ENCODE data around the gene NEDD8. TPM values are rescaled to one million over a fixed set of nuclear protein-coding genes. Genes with fewer than 3 reads are reported as not detected.

NEDD8 gene
- total RNA-seq, 1 donor from 2014 or later = 191 TPM

DNA sequence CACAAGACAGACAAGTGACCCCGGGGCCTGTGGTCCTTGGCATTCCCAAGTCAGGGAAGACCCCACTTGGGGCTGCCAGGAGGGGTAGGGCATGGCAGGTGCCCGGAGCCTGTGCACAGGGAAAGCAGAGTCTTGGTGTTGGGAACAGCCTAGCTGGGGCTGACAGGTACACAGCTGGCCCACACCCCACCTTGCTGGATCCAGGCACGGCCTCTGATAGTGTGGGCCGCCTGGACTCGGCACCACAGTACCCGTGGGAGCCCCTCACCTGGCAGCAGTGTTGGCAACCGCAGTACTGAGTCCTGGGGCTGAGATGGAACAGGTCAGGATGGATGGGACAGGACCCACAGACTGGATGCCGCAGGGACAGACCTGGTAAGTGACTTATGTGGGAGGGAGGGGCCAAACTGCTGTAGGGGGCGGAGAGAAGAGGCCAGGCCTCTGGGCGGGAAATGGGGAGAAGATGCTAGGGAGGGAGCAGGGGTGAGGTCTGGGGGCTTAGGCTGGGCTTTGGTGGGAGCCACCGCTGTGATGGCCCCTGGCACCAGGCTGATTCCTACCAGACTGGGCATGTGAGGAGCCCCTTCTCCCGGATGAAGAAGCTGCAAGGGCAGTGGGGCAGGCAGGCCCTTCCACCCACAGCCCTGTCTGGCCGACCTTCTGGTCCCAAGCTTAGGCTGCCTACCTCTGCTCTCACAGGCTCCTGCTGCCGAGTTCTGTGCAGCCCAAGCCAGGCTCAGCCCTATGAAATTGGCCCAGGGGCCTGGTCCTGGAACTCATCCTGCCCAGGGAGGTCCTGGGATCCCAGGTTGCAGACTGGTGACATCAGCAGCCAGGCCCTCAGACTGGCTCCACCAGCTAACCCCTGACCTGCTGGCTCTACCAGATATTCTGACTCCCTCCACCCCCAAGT, 30.9 kb upstream of the NEDD8 start, which contains the start of gene TGM1:
Gene TGM1 (minus strand): TSS at position 357 of the 913 bp plus-strand sequence. CDS start 825 bp downstream, outside the sequence.
- DNase-seq (ENCODE audit: low read depth, low spot score) = no peak
- no peaks in the 10 kb centered on the region for H3K27me3 Mint-ChIP-seq (ENCODE audit: low read depth)
- no peaks in the 10 kb centered on the region for H3K4me1 Mint-ChIP-seq
- no peaks in the 10 kb centered on the region for H3K9me3 Mint-ChIP-seq
- H3K4me3 Mint-ChIP-seq = no peak within 1 kb of the TSS
- TF ChIP-seq, protein P1, sequence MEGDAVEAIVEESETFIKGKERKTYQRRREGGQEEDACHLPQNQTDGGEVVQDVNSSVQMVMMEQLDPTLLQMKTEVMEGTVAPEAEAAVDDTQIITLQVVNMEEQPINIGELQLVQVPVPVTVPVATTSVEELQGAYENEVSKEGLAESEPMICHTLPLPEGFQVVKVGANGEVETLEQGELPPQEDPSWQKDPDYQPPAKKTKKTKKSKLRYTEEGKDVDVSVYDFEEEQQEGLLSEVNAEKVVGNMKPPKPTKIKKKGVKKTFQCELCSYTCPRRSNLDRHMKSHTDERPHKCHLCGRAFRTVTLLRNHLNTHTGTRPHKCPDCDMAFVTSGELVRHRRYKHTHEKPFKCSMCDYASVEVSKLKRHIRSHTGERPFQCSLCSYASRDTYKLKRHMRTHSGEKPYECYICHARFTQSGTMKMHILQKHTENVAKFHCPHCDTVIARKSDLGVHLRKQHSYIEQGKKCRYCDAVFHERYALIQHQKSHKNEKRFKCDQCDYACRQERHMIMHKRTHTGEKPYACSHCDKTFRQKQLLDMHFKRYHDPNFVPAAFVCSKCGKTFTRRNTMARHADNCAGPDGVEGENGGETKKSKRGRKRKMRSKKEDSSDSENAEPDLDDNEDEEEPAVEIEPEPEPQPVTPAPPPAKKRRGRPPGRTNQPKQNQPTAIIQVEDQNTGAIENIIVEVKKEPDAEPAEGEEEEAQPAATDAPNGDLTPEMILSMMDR (conservative IDR thresholded peaks at IDR 0.05) = no peak
- H3K27ac Mint-ChIP-seq (ENCODE audit: unreplicated experiment) = no peak within 1 kb of the TSS
- H3K36me3 Mint-ChIP-seq (ENCODE audit: low read depth) = peaks cover 2% of the 10 kb centered on the region

DNA sequence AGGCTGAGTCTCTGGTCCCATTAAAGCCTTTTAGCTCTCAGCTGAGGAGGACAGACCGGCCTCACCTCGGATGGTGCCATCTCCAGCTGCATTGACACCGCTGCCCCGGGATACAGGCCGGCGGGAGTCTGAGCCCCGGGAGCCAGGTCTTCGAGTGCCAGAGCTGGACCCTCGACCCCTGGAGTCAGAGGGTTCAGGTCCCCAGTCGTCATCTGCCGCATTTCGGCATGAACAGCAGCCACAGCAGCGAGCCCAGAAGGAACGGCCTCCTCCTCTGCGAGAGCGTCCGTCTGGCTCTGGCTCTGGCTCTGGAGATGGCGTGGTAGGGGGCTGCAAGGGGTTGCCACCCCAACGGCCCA, 29.8 kb upstream of the NEDD8 start:
- TF ChIP-seq, protein P1 (conservative IDR thresholded peaks at IDR 0.05) = no peak
- H3K27ac Mint-ChIP-seq (ENCODE audit: unreplicated experiment) = no peak overlapping the region
- no peaks in the 10 kb centered on the region for H3K4me1 Mint-ChIP-seq

DNA sequence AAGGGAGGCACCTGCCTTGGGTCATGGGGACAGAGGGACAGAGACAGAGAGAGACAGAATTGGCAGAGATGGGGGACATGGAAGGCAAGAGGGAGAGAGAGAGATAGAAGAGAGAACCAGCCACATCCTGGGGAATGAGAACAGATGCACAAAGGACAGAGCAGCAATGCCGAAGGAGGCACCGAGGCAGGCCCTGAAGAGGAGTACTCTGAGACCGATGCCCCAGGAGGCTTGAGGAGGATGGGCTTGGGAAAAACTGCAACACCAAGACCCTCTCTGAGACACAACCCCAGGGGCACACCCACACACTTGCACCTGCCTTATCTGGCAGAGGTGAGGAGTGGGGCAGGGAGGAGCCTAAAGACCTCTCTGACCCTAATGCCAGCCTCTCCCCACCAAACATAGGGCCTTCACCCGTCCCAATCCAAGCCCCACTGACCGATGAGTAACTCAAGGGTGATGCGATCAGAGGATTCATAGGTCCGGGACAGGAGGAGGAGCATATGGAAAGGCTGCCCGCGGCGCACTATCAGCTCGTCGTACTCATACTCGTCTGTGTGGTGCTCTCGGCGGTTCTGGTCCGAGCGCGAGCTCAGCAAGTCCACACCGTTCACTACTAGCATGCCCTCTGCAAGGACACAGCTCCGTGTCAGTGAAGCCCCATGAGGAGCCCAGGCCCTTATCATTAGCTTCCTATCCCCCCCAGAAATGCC, 29.2 kb upstream of the NEDD8 start:
- DNase-seq (ENCODE audit: low read depth, low spot score) = no peak
- TF ChIP-seq, protein P1 (conservative IDR thresholded peaks at IDR 0.05) = no peak
- H3K4me1 Mint-ChIP-seq = no peaks in the 10 kb centered on the region
- no peak overlapping the region for H3K4me3 Mint-ChIP-seq
- no peaks in the 10 kb centered on the region for H3K36me3 Mint-ChIP-seq (ENCODE audit: low read depth)
- no peaks in the 10 kb centered on the region for H3K9me3 Mint-ChIP-seq
- no peaks in the 10 kb centered on the region for H3K27me3 Mint-ChIP-seq (ENCODE audit: low read depth)
- H3K27ac Mint-ChIP-seq (ENCODE audit: unreplicated experiment) = peak overlapping the region; percentile 94

More for the DNA sequence above, 29.8 kb upstream of the NEDD8 start:
- Mint-ChIP-seq H3K27me3 (ENCODE audit: low read depth) (no peaks in the 10 kb centered on the region), H3K4me3 (no peak overlapping the region), H3K36me3 (ENCODE audit: low read depth) (no peaks in the 10 kb centered on the region), H3K9me3 (no peaks in the 10 kb centered on the region)
- no peak for DNase-seq (ENCODE audit: low read depth, low spot score)

DNA sequence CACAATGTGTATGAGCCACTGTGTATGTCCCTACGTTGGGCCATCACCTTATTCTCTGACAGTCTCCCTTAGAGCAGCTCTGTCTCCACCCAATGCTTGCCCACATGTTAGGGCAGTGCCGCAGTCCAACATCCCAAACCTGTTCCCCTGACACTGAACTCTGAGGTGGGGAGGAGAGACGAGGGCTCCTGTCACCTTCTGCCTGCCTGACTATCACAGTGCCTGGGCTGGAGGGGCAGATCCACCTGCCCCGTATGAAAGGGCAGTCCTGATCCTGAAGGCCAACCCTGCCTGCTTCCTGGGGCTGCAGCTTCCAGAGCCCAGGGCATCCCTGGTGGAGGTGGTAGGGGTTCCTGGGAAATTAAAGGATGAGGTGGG, 28.6 kb upstream of the NEDD8 start:
- no peaks in the 10 kb centered on the region for H3K9me3 Mint-ChIP-seq
- peak overlapping the region; percentile 94 for H3K27ac Mint-ChIP-seq (ENCODE audit: unreplicated experiment)
- TF ChIP-seq, protein P1 (conservative IDR thresholded peaks at IDR 0.05) = no peak
- H3K36me3 Mint-ChIP-seq (ENCODE audit: low read depth) = no peaks in the 10 kb centered on the region
- no peak overlapping the region for H3K4me3 Mint-ChIP-seq
- no peaks in the 10 kb centered on the region for H3K27me3 Mint-ChIP-seq (ENCODE audit: low read depth)
- DNase-seq (ENCODE audit: low read depth, low spot score) = no peak
- H3K4me1 Mint-ChIP-seq = no peaks in the 10 kb centered on the region

DNA sequence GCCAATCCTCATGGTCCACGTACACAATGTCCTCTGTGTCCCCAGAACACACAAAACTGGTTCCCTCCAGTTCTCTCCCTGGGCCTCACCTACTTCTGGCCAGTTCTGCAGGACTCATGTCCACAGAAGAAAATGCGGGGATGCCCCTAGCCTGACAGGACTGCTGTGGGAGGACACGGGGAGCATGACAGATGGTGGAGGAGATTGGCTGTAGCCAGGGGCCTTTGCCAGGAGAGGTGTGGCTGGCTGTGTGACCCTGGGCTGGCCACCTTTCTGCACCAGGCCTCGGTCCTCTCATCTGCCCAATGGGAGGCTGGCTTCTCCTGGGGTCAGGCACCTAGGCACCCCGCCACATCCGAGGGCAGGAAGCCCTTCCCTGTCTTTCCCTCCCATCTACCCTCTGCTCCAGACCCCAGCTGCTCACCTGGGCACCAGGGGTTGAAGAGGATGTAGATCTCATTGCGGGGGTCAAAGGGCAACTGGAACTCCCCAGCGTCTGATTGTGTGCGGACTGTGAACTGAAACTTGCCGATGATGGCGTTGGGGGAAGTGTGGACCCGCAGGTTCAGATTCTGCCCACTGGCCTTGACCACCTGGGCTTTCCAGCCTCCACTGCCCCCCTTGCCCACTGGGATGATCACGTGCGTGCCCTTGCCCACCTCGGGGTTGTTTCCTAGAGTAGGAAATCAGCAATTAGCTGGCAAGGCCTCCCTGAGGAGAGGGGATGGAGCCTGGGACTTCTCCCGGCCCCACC, 28.0 kb upstream of the NEDD8 start:
- Mint-ChIP-seq H3K4me1 (no peaks in the 10 kb centered on the region), H3K27ac (ENCODE audit: unreplicated experiment) (no peak overlapping the region), H3K27me3 (ENCODE audit: low read depth) (no peaks in the 10 kb centered on the region), H3K36me3 (ENCODE audit: low read depth) (no peaks in the 10 kb centered on the region), H3K4me3 (no peak overlapping the region), H3K9me3 (no peaks in the 10 kb centered on the region)
- TF ChIP-seq, protein P1 (conservative IDR thresholded peaks at IDR 0.05) = no peak
- DNase-seq (ENCODE audit: low read depth, low spot score) = no peak
